Cardiac fibroblast (primary cell): ENCODE results near the gene CRABP2.

Experiments
- DNase-seq, 2 donors: peaks; one replicate each; pipeline versions ENCODE4 v3.0.0 to v3.0.0-alpha.2; 2010; ENCODE audit warnings: low read depth in 2 of 2
- H3K4me3 ChIP-seq, 2 donors: replicated peaks in 1 of 2; 1 replicate in 1 of 2; 2 replicates in 1 of 2; pipeline ENCODE4 v1.5.1; 2011; ENCODE audit warnings: low read depth in 2 of 2, low read length in 2 of 2, mild to moderate bottlenecking in 2 of 2, moderate library complexity in 1 of 2
- CTCF ChIP-seq: IDR thresholded peaks from one replicate; pipeline ENCODE4 v1.5.1; 2011; ENCODE audit warnings: low read depth, mild to moderate bottlenecking, low read length, inconsistent platforms

The CRABP2 gene

GRCh38 chr1:156664767-156665411 lies 40.5 kb downstream of the CRABP2 start:
- no peak overlapping the region for H3K4me3 ChIP-seq
- TF ChIP-seq CTCF, result no peak
- peak in 1 of 2 donors; percentile 37 for DNase-seq

- peak in 1 of 2 donors; percentile 24 for DNase-seq
- no peak overlapping the region for H3K4me3 ChIP-seq
- TF ChIP-seq CTCF, result no peak
Measured at GRCh38 chr1:156664046-156664766, 41.2 kb downstream of the CRABP2 start.

- DNase-seq, result peak; percentile 36 to 65
- no peak for TF ChIP-seq CTCF
- no peak overlapping the region for H3K4me3 ChIP-seq
Measured at GRCh38 chr1:156663178-156663577, 42.2 kb downstream of the CRABP2 start.

GRCh38 chr1:156662800-156663055 lies 42.7 kb downstream of the CRABP2 start:
- TF ChIP-seq CTCF, result no peak
- H3K4me3 ChIP-seq, result no peak overlapping the region
- no peak for DNase-seq

GRCh38 chr1:156662005-156662799 lies 43.2 kb downstream of the CRABP2 start:
- H3K4me3 ChIP-seq, result no peak overlapping the region
- no peak for TF ChIP-seq CTCF
- peak; percentile 26 to 60 for DNase-seq

- TF ChIP-seq CTCF, result no peak
- H3K4me3 ChIP-seq, result peak overlapping the region in 1 of 2 donors; percentile 5
- DNase-seq, result no peak
Measured at GRCh38 chr1:156660752-156661112, 44.7 kb downstream of the CRABP2 start.
